WI38 (cell line): ENCODE data around the gene PDAP1.

Source experiments
- H3K4me3 ChIP-seq: 2 replicates; pipeline ENCODE4 v1.5.1; 2011; ENCODE audit warnings: low read depth, mild to moderate bottlenecking, control low read depth, low read length
- CTCF ChIP-seq: IDR thresholded peaks from 2 replicates; pipeline ENCODE4 v1.5.1; 2012; ENCODE audit warnings: low read depth, mild to moderate bottlenecking, control low read depth, low read length

Gene PDAP1

DNA sequence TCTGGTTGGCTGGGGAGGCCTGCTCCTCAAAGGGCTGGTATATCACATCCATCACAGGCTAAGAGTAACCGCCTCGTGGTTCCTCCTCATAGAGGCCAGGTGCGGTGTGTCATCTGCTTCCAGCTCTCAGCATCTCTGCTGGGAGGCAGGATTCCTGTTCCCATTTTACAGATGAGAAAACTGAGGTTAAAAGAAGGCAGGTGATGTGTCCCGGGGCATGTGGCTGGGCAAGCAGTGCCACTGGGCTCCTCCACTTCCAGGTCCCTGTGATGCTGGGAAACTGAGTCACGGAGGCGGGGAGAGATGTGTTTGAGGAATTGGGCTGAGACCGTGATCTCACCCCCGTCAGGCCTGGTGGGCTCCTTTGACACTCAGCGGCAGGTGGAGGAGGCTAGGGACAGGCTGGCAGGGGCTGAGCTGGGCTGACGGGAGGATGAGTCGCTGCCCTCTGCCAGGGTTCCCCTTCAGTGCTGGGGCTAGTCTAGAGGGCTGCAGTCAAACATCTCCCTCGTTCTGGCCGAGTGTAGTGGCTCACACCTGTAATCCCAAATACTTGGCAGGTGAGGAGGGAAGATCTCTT, 24.5 kb downstream of the PDAP1 start:
- no peak overlapping the region for H3K4me3 ChIP-seq
- no peak for TF ChIP-seq CTCF

- no peak overlapping the region for H3K4me3 ChIP-seq
- no peak for TF ChIP-seq CTCF
These were observed 25.2 kb downstream of the PDAP1 start for GRCh38 chr7:99383203-99383602.

DNA sequence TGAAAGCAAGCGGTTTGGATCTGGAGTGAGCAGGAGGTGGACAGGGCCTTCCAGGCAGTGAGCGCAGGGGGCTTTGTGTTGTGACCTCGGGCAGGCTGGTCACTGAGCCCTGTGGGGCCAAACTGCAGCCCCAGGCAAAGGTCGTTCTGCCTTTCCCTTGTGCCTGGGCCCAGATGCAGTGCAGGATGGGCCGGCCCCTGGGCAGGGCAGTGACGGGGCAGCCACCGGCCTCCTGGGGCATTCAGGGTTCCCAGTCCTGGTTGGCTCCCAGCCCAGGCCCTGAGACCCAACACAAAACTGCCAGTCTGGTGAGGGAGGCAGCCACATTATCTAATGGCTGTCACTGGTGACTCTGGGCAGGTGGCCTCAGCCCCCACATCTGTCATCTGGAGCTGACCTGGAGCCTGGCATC, 26.7 kb downstream of the PDAP1 start:
- no peak overlapping the region for H3K4me3 ChIP-seq
- no peak for TF ChIP-seq CTCF

DNA sequence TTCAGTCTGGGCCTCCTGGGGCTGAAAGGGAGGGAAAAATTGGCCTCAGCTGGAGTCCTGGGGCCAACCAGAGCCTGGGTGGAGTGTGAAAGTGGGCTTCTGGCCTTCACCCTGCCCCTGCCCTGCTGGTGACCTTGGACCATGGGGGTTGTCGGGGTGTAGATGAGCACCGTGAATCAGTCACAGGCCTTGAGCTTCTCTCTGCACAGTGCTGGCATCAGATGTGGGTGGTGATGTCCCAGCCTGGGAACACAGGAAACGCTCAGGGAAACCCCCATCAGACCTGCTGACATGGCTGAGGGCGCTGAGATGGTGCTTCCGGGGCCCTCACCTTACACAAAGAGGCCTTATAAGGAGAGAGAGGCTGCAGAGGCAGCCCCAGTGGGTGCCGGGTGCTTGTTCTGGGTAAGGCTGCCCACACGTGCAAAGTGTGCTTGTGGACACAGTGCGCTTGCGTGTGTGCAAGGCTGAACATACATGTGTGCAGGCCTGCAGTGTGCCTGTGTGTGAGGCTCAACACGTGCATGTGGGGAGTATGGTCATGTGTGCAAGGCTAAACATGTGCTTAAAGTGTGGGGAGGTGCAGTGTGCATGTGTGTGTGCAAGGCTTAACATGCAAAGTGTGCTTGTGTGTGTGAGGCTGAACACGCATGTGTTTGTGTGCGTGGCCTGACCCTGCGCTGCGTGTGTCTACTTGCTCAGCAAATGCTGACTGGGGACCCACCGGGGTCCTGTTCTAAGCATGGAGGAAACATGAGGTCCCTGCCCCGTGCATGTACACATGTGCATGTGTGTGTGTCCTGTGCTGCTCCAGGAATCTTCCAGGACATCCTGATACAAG, 27.4 kb downstream of the PDAP1 start:
- TF ChIP-seq CTCF, result no peak
- H3K4me3 ChIP-seq, result no peak overlapping the region

- TF ChIP-seq CTCF, result no peak
These were observed 28.2 kb downstream of the PDAP1 start for GRCh38 chr7:99380032-99380822.

DNA sequence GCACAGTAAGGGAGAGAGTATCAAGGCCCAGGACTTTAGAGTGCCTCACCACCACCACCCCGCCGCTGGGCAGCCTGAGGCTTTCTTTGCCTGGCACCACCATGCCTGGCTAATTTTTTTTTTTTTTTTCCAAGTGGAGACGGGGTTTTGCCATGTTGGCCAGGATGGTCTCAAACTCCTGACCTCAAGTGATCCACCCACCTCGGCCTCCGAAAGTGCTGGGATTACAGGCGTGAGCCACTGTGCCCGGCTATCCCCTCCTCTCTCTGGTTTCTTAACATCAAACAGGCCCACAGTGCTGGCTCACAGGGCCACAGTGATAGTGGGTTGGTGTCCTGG, 28.7 kb downstream of the PDAP1 start:
- H3K4me3 ChIP-seq, result peak overlapping the region; percentile 4; the same call in 1 of the 2 replicates

More at GRCh38 chr7:99380032-99380822, 28.2 kb downstream of the PDAP1 start:
- peak overlapping the region; percentile 4; the same call in 1 of the 2 replicates for H3K4me3 ChIP-seq

GRCh38 chr7:99379043-99379577, 29.3 kb downstream of the PDAP1 start:
- 0 out of 2 replicates have a peak overlapping the region, but pooled peaks have one; percentile 8 for H3K4me3 ChIP-seq
- TF ChIP-seq CTCF, result no peak
